IPS-18c (cell line): ENCODE data around the gene SLC2A4.
A peak's percentile ranks its signal among the peaks of the same experiment; 100 is the strongest.

Experiments
- H3K4me3 ChIP-seq: 2 replicates; pipeline ENCODE4 v1.7.0; 2013; ENCODE audit warnings: low read depth, mild to moderate bottlenecking, low read length, moderate library complexity; ENCODE audit not compliant: insufficient read depth
- H3K9me3 ChIP-seq: one replicate; pipeline ENCODE4 v1.6.1; 2013; ENCODE audit warnings: mild to moderate bottlenecking, low read length, moderate library complexity; ENCODE audit not compliant: control insufficient read depth, insufficient read depth

SLC2A4 gene

GRCh38 chr17:7311110-7311705, 29.7 kb downstream of the SLC2A4 start:
- peaks cover 2% of the 10 kb centered on the region for H3K9me3 ChIP-seq
- H3K4me3 ChIP-seq: no peak overlapping the region

GRCh38 chr17:7312432-7313087, 31.0 kb downstream of the SLC2A4 start:
- peaks cover 2% of the 10 kb centered on the region for H3K9me3 ChIP-seq
- no peak overlapping the region for H3K4me3 ChIP-seq

- H3K9me3 ChIP-seq: peaks cover 2% of the 10 kb centered on the region
- H3K4me3 ChIP-seq: no peak overlapping the region
Measured at GRCh38 chr17:7313088-7313889, 31.8 kb downstream of the SLC2A4 start.

- peaks cover 2% of the 10 kb centered on the region for H3K9me3 ChIP-seq
Measured at GRCh38 chr17:7313890-7314718, 32.6 kb downstream of the SLC2A4 start.

GRCh38 chr17:7314719-7315569, 33.4 kb downstream of the SLC2A4 start, which contains the start of gene GPS2:
TSS of gene GPS2 (minus strand) at chr17:7315360. CDS start at chr17:7315052, 308 bp downstream.
- peak within 1 kb of the TSS; percentile 88 for H3K4me3 ChIP-seq
- H3K9me3 ChIP-seq: peaks cover 2% of the 10 kb centered on the region

More at GRCh38 chr17:7313890-7314718, 32.6 kb downstream of the SLC2A4 start:
- H3K4me3 ChIP-seq: peak overlapping the region; percentile 88

GRCh38 chr17:7315570-7316235, 34.2 kb downstream of the SLC2A4 start:
- peak overlapping the region; percentile 88 for H3K4me3 ChIP-seq

GRCh38 chr17:7317161-7317803, 35.8 kb downstream of the SLC2A4 start:
- no peak overlapping the region for H3K4me3 ChIP-seq
- peaks cover 2% of the 10 kb centered on the region for H3K9me3 ChIP-seq

More at GRCh38 chr17:7315570-7316235, 34.2 kb downstream of the SLC2A4 start:
- peaks cover 2% of the 10 kb centered on the region for H3K9me3 ChIP-seq

- peaks cover 2% of the 10 kb centered on the region for H3K9me3 ChIP-seq
Measured at GRCh38 chr17:7318121-7318860, 36.8 kb downstream of the SLC2A4 start.

GRCh38 chr17:7321466-7321865, 39.9 kb downstream of the SLC2A4 start:
- Histone ChIP-seq H3K9me3 (no peaks in the 10 kb centered on the region), H3K4me3 (no peak overlapping the region)

More at GRCh38 chr17:7318121-7318860, 36.8 kb downstream of the SLC2A4 start:
- H3K4me3 ChIP-seq: no peak overlapping the region

GRCh38 chr17:7322520-7323194, 41.1 kb downstream of the SLC2A4 start:
- H3K9me3 ChIP-seq: no peaks in the 10 kb centered on the region
- H3K4me3 ChIP-seq: no peak overlapping the region

GRCh38 chr17:7323731-7324437, 42.4 kb downstream of the SLC2A4 start:
- Histone ChIP-seq H3K9me3 (no peaks in the 10 kb centered on the region), H3K4me3 (no peak overlapping the region)

GRCh38 chr17:7324438-7324779, 42.9 kb downstream of the SLC2A4 start:
- Histone ChIP-seq H3K4me3 (no peak overlapping the region), H3K9me3 (no peaks in the 10 kb centered on the region)

- Histone ChIP-seq H3K9me3 (no peaks in the 10 kb centered on the region), H3K4me3 (no peak overlapping the region)
Measured at GRCh38 chr17:7325031-7325528, 43.6 kb downstream of the SLC2A4 start.

GRCh38 chr17:7326186-7326585, 44.7 kb downstream of the SLC2A4 start:
- no peak overlapping the region for H3K4me3 ChIP-seq

More at GRCh38 chr17:7326186-7326585, 44.7 kb downstream of the SLC2A4 start:
- no peaks in the 10 kb centered on the region for H3K9me3 ChIP-seq
